Large intestine (tissue), 3 donors: ENCODE measurements around the gene PLK2. TPM values are rescaled to one million over a fixed set of nuclear protein-coding genes. Genes with fewer than 3 reads are reported as not detected.

Source experiments
- DNase-seq, 2 donors: peaks; one replicate each; pipeline versions ENCODE4 v3.0.0 to v3.0.0-alpha.2; 2013
- H3K27ac ChIP-seq: one replicate; pipeline ENCODE4 v1.5.1; 2013; ENCODE audit warnings: low read length
- H3K27me3 ChIP-seq: 2 replicates; pipeline ENCODE4 v1.6.1; 2013; ENCODE audit warnings: low read length; ENCODE audit not compliant: control insufficient read depth, insufficient read depth
- H3K36me3 ChIP-seq: 2 replicates; pipeline ENCODE4 v1.6.1; 2013; ENCODE audit warnings: low read length; ENCODE audit not compliant: control insufficient read depth, insufficient read depth
- H3K4me1 ChIP-seq: one replicate; pipeline ENCODE4 v1.6.1; 2013; ENCODE audit warnings: low read length; ENCODE audit not compliant: control insufficient read depth, insufficient read depth
- H3K4me3 ChIP-seq: one replicate; pipeline ENCODE4 v1.5.1; 2013; ENCODE audit warnings: low read length
- H3K9me3 ChIP-seq: one replicate; pipeline ENCODE4 v1.6.1; 2013; ENCODE audit warnings: mild to moderate bottlenecking, low read depth, low read length, moderate library complexity; ENCODE audit not compliant: control insufficient read depth
- WGBS: methylation state at CpG from one replicate; pipeline ENCODE4 v1.1.5; 2013; ENCODE audit warnings: low lambda C conversion rate; ENCODE audit not compliant: insufficient coverage; 5-methylcytosine and 5-hydroxymethylcytosine counted together
- polyA plus RNA-seq: library from polyadenylated mRNA; unstranded; fragments of 120-200 nt; gene quantifications from one replicate; pipeline ENCODE4 v1.2.1, GENCODE V29; 2013

PLK2 gene
- polyA plus RNA-seq, 1 donor, result 44.5 TPM

DNA sequence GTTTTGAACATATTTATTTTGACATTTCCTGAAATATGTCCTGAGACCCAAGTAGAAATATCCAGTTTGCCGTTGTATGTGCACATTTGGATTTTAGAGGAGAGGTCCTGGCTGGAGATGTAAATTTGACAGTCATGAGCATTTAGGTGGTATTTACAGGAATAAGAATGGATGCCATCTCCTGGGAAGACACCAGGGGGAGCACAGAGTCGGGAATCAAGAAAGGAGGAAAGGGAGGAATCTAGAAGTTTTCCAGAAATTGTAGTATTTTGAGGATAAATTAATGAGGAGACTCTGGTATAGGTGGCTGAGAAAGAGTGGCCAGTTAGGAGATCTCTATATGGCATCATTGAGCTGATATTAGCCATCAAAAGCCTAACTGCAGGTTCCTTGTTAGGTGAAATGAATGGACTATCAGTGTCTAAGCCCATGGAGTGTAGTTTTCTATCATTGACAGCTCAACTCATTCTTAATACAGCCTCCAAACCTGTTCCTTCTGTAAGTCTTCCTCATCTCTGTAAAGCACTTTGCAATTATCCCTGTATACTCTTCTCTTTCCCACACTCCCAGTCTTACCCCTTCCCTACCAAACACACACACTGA, 38.6 kb upstream of the PLK2 start:
- H3K9me3 ChIP-seq, result no peaks in the 10 kb centered on the region
- H3K27me3 ChIP-seq, result no peaks in the 10 kb centered on the region
- H3K4me1 ChIP-seq, result no peaks in the 10 kb centered on the region
- 0% methylated on average over 1 of the region's 2 CpGs for WGBS
- no peaks in the 10 kb centered on the region for H3K36me3 ChIP-seq
- no peak overlapping the region for H3K4me3 ChIP-seq
- H3K27ac ChIP-seq, result no peak overlapping the region
- DNase-seq, result peak in 1 of 2 donors; percentile 17

DNA sequence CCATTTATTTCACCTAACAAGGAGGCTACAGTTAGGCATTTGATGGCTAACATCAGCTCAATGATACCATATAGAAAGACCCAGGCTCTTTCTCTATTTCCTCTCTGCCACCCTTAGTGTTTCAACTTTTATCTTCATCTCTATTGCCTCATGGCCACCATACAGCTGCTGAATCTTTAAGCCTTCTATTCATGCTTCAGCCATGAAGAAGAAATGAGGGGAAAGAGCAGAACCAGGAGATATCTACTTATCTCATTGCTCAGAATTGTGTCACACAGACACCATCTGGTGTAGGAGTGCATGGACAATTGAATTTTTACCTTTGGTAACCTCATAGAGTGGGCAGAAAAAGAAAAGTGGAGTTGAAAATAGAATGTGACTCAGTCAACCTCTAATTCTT, 38.0 kb upstream of the PLK2 start:
- no peaks in the 10 kb centered on the region for H3K27me3 ChIP-seq
- DNase-seq, result no peak
- no peaks in the 10 kb centered on the region for H3K36me3 ChIP-seq
- no peaks in the 10 kb centered on the region for H3K9me3 ChIP-seq
- H3K4me1 ChIP-seq, result no peaks in the 10 kb centered on the region
- no peak overlapping the region for H3K4me3 ChIP-seq
- H3K27ac ChIP-seq, result no peak overlapping the region

DNA sequence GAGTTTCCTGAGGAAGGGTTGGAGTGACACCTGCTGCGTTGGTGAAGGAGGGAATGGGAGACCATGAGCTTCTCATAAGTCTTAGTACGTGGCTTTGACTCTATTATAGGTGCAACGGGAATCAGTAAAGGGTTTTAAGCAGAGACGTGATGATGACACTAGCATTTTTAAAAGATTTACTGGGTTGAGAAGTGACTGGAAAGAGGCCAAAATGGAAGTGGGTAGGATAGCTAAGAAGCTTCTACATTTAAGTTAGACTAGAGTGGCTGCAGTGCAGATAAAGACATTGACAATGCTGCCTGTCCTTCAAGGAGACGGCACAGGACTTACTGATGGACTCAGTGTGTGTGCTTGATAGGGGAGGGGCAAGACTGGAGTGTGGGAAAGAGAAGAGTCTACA, 37.5 kb upstream of the PLK2 start:
- H3K27me3 ChIP-seq, result no peaks in the 10 kb centered on the region
- 100% methylated on average over 1 of the region's 5 CpGs for WGBS
- H3K36me3 ChIP-seq, result no peaks in the 10 kb centered on the region
- DNase-seq, result no peak
- no peaks in the 10 kb centered on the region for H3K9me3 ChIP-seq
- no peaks in the 10 kb centered on the region for H3K4me1 ChIP-seq
- H3K27ac ChIP-seq, result no peak overlapping the region
- H3K4me3 ChIP-seq, result no peak overlapping the region

DNA sequence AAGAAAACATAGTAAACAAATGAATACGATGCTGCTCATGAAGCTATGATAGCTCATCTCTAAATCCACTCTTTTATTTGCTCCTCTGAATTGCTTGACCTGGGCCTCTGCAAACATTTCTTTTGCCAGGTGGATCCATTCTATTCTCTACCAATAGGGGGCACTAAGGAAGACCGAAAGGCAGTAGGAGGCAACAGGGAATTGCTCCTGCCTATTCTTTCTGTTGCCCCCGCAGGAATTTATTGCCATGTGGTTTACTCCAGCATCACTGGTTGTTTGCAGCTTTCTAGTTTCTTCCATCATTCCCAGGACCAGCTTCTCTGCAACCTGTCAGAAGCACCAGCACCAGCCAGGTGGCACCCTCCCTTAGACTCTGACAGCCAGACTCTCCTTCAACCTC, 36.6 kb upstream of the PLK2 start:
- Histone ChIP-seq H3K9me3 (no peaks in the 10 kb centered on the region), H3K27ac (no peak overlapping the region), H3K36me3 (no peaks in the 10 kb centered on the region), H3K4me1 (no peaks in the 10 kb centered on the region), H3K4me3 (no peak overlapping the region), H3K27me3 (no peaks in the 10 kb centered on the region)
- WGBS, result 83% methylated on average over 1 of the region's 3 CpGs
- no peak for DNase-seq

- no peaks in the 10 kb centered on the region for H3K36me3 ChIP-seq
- H3K4me1 ChIP-seq, result no peaks in the 10 kb centered on the region
- H3K27me3 ChIP-seq, result peaks cover 5% of the 10 kb centered on the region
- H3K9me3 ChIP-seq, result no peaks in the 10 kb centered on the region
- H3K27ac ChIP-seq, result no peak overlapping the region
- DNase-seq, result no peak
- no peak overlapping the region for H3K4me3 ChIP-seq
Measured at GRCh38 chr5:58493141-58493540, 33.3 kb upstream of the PLK2 start.

GRCh38 chr5:58491216-58491892, 31.5 kb upstream of the PLK2 start, which contains the start of gene GAPT:
Gene GAPT (plus strand): TSS chr5:58491435. CDS start chr5:58494537, 3,102 bp downstream.
- no peak within 1 kb of the TSS for H3K27ac ChIP-seq

DNA sequence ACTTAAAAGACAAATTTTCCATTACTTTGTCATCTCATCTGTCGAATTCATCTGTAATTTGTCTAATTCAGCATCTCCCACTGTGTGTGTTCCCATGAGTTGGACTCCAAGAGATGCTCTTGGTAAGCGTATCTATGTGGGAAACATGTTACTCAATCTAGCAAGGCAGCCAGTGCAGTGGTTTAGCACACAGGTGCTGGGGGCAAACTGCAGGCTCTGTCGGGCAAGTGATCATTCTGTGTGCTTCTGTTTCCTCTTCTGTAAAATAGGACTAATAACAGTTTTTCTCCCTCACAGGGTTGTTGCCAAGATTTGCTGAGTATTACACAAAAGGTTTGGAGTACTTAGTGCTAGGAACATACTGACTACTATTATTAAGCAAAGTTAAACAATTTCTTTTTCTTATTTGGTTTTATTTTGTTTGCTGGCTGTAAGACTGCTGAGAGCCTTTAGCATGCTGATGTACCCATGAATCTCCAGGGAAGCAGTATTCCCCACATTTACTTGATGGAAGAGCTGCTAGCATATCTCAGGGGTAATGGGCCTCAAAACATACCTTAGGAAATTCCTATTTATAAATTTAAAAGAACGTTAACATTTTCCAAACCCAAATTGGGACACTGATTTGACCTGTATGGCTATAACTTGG, 30.6 kb upstream of the PLK2 start:
- H3K4me1 ChIP-seq, result no peaks in the 10 kb centered on the region
- peaks cover 5% of the 10 kb centered on the region for H3K27me3 ChIP-seq
- H3K4me3 ChIP-seq, result no peak overlapping the region
- no peaks in the 10 kb centered on the region for H3K36me3 ChIP-seq
- WGBS, result 83% methylated on average over 1 of the region's 4 CpGs
- no peak overlapping the region for H3K27ac ChIP-seq
- H3K9me3 ChIP-seq, result no peaks in the 10 kb centered on the region
- DNase-seq, result no peak

More at GRCh38 chr5:58491216-58491892, 31.5 kb upstream of the PLK2 start, which contains the start of gene GAPT:
- Histone ChIP-seq H3K4me3 (no peak within 1 kb of the TSS), H3K4me1 (no peaks in the 10 kb centered on the region), H3K36me3 (no peaks in the 10 kb centered on the region), H3K9me3 (no peaks in the 10 kb centered on the region), H3K27me3 (peaks cover 5% of the 10 kb centered on the region)
- 86% methylated on average over 4 of the region's 6 CpGs for WGBS
- no peak for DNase-seq

- Histone ChIP-seq H3K27ac (no peak overlapping the region), H3K36me3 (no peaks in the 10 kb centered on the region), H3K27me3 (peaks cover 11% of the 10 kb centered on the region), H3K4me1 (no peaks in the 10 kb centered on the region), H3K4me3 (no peak overlapping the region), H3K9me3 (no peaks in the 10 kb centered on the region)
- 80% methylated on average over 1 of the region's 1 CpG for WGBS
- no peak for DNase-seq
Measured at GRCh38 chr5:58486290-58486689, 26.4 kb upstream of the PLK2 start.

- Histone ChIP-seq H3K9me3 (no peaks in the 10 kb centered on the region), H3K4me1 (no peaks in the 10 kb centered on the region), H3K36me3 (no peaks in the 10 kb centered on the region), H3K27ac (no peak overlapping the region), H3K4me3 (no peak overlapping the region), H3K27me3 (peaks cover 6% of the 10 kb centered on the region)
- WGBS, result no CpG with 5 or more reads among the region's 4 CpGs
- DNase-seq, result no peak
Measured at GRCh38 chr5:58484505-58484904, 24.6 kb upstream of the PLK2 start.

GRCh38 chr5:58482536-58482935, 22.6 kb upstream of the PLK2 start:
- no peak overlapping the region for H3K27ac ChIP-seq
- DNase-seq, result no peak
- peaks cover 6% of the 10 kb centered on the region for H3K27me3 ChIP-seq
- no CpG with 5 or more reads among the region's 1 CpG for WGBS
- no peak overlapping the region for H3K4me3 ChIP-seq
- no peaks in the 10 kb centered on the region for H3K4me1 ChIP-seq
- H3K36me3 ChIP-seq, result no peaks in the 10 kb centered on the region
- H3K9me3 ChIP-seq, result no peaks in the 10 kb centered on the region
